ENCODE results near the gene VANGL2.

GRCh38 chr1:160427625-160428024 lies 27.3 kb downstream of the VANGL2 start:
- TF ChIP-seq CTCF (IDR thresholded peaks at IDR 0.05; ENCODE audit: low read length) (no peak), EZH2 (IDR thresholded peaks at IDR 0.05; ENCODE audit: borderline replicate concordance, low read length) (no peak)

Data from OCI-LY1 (cell line).